GM19023 (cell line): ENCODE data around the gene UNC5B.

Experiments
- ATAC-seq: cut with Tn5 transposase; IDR thresholded peaks from one replicate; pipeline ENCODE4 v1.9.1; 2021; ENCODE audit warnings: mild to moderate bottlenecking, moderate library complexity; ENCODE audit not compliant: unreplicated experiment

UNC5B gene

GRCh38 chr10:71212318-71213126 is at the start of gene UNC5B:
TSS of gene UNC5B (plus strand) at chr10:71212570. CDS start at chr10:71212986, 416 bp downstream.
- no peak for ATAC-seq

- ATAC-seq: no peak
Observed at GRCh38 chr10:71173466-71173865, 38.9 kb upstream of the UNC5B start.

- ATAC-seq: no peak
Observed at GRCh38 chr10:71176661-71177060, 35.7 kb upstream of the UNC5B start.

GRCh38 chr10:71177651-71178199 is 34.6 kb upstream of the UNC5B start:
- ATAC-seq: no peak

GRCh38 chr10:71178880-71179279 is 33.5 kb upstream of the UNC5B start:
- ATAC-seq: no peak

GRCh38 chr10:71179382-71179781 is 33.0 kb upstream of the UNC5B start:
- ATAC-seq: no peak

GRCh38 chr10:71184421-71184820 is 27.9 kb upstream of the UNC5B start:
- no peak for ATAC-seq

GRCh38 chr10:71185209-71185608 is 27.2 kb upstream of the UNC5B start:
- ATAC-seq: no peak

- no peak for ATAC-seq
Observed at GRCh38 chr10:71187197-71187596, 25.2 kb upstream of the UNC5B start.

GRCh38 chr10:71187600-71187999 is 24.8 kb upstream of the UNC5B start:
- ATAC-seq: no peak

- ATAC-seq: no peak
Observed at GRCh38 chr10:71188201-71188600, 24.2 kb upstream of the UNC5B start.

- ATAC-seq: no peak
Observed at GRCh38 chr10:71191019-71191418, 21.4 kb upstream of the UNC5B start.

GRCh38 chr10:71191551-71192076 is 20.8 kb upstream of the UNC5B start:
- ATAC-seq: no peak

- ATAC-seq: no peak
Observed at GRCh38 chr10:71193516-71193915, 18.9 kb upstream of the UNC5B start.

GRCh38 chr10:71197955-71198354 is 14.4 kb upstream of the UNC5B start:
- no peak for ATAC-seq

GRCh38 chr10:71201849-71202248 is 10.5 kb upstream of the UNC5B start:
- no peak for ATAC-seq

- ATAC-seq: no peak
Observed at GRCh38 chr10:71202314-71202713, 10.1 kb upstream of the UNC5B start.

- no peak for ATAC-seq
Observed at GRCh38 chr10:71203124-71203523, 9.2 kb upstream of the UNC5B start.

GRCh38 chr10:71203716-71204115 is 8.7 kb upstream of the UNC5B start:
- ATAC-seq: no peak

GRCh38 chr10:71204746-71205145 is 7.6 kb upstream of the UNC5B start:
- ATAC-seq: no peak

GRCh38 chr10:71205468-71205867 is 6.9 kb upstream of the UNC5B start:
- no peak for ATAC-seq

- no peak for ATAC-seq
Observed at GRCh38 chr10:71206911-71207310, 5.5 kb upstream of the UNC5B start.
